ENCODE data around the gene CLASRP.
"Not testable (repeated sequence)": the region's sequence is repeated elsewhere in the genome, so short reads cannot be mapped to it uniquely, and the experiment has no call there.

The CLASRP gene

GRCh38 chr19:45038931-45039893 lies at the start of gene CLASRP:
Gene CLASRP, plus strand, starts transcription at chr19:45039045. Its CDS starts 1,168 bp downstream, at chr19:45040213.
- DNase-seq: peak; percentile 67

GRCh38 chr19:44990459-44990858 lies 48.4 kb upstream of the CLASRP start:
- no peak for DNase-seq

- DNase-seq: no peak
Observed at GRCh38 chr19:44990966-44991365, 47.9 kb upstream of the CLASRP start.

GRCh38 chr19:44992336-44993163 lies 46.3 kb upstream of the CLASRP start:
- no peak for DNase-seq

GRCh38 chr19:44993526-44993925 lies 45.3 kb upstream of the CLASRP start:
- DNase-seq: no peak

GRCh38 chr19:44993926-44994537 lies 44.8 kb upstream of the CLASRP start:
- DNase-seq: no peak

GRCh38 chr19:44998025-44998424 lies 40.8 kb upstream of the CLASRP start:
- no peak for DNase-seq

GRCh38 chr19:44999131-44999925 lies 39.5 kb upstream of the CLASRP start:
- DNase-seq: not testable (repeated sequence)

GRCh38 chr19:45000665-45001064 lies 38.2 kb upstream of the CLASRP start:
- DNase-seq: not testable (repeated sequence)

GRCh38 chr19:45001087-45001739 lies 37.6 kb upstream of the CLASRP start, which contains the start of gene RELB:
Gene RELB, plus strand, starts transcription at chr19:45001464. Its CDS starts 116 bp downstream, at chr19:45001580.
- DNase-seq: no peak

GRCh38 chr19:45003485-45003884 lies 35.4 kb upstream of the CLASRP start:
- no peak for DNase-seq

- no peak for DNase-seq
Observed at GRCh38 chr19:45005787-45006186, 33.1 kb upstream of the CLASRP start.

- DNase-seq: no peak
Observed at GRCh38 chr19:45008552-45008951, 30.3 kb upstream of the CLASRP start.

- no peak for DNase-seq
Observed at GRCh38 chr19:45009625-45010255, 29.1 kb upstream of the CLASRP start.

- DNase-seq: no peak
Observed at GRCh38 chr19:45010306-45010705, 28.5 kb upstream of the CLASRP start.

- DNase-seq: no peak
Observed at GRCh38 chr19:45011959-45012358, 26.9 kb upstream of the CLASRP start.

- no peak for DNase-seq
Observed at GRCh38 chr19:45016388-45017314, 22.2 kb upstream of the CLASRP start.

- no peak for DNase-seq
Observed at GRCh38 chr19:45019187-45019586, 19.7 kb upstream of the CLASRP start.

- DNase-seq: no peak
Observed at GRCh38 chr19:45020071-45020470, 18.8 kb upstream of the CLASRP start.

GRCh38 chr19:45021971-45022370 lies 16.9 kb upstream of the CLASRP start:
- no peak for DNase-seq

Measured in DMS79 (cell line).